Activated CD8-positive, alpha-beta memory T cell treated with anti-CD3 and anti-CD28 coated beads, Interleukin-2, amount 50 U/mL, for 1 hour (primary cell): ENCODE results near the gene PRR30.
A peak's percentile ranks its signal among the peaks of the same experiment; 100 is the strongest.

Experiments
- DNase-seq: peaks from one replicate; pipeline ENCODE4 v3.0.0-alpha.2; 2020; ENCODE audit errors: extremely low read depth

PRR30 gene

GRCh38 chr2:27154488-27154887, 15.3 kb upstream of the PRR30 start:
- DNase-seq, result no peak

- DNase-seq, result no peak
Observed at GRCh38 chr2:27152796-27153464, 13.7 kb upstream of the PRR30 start.

- no peak for DNase-seq
Observed at GRCh38 chr2:27152102-27152795, 13.0 kb upstream of the PRR30 start.

DNA sequence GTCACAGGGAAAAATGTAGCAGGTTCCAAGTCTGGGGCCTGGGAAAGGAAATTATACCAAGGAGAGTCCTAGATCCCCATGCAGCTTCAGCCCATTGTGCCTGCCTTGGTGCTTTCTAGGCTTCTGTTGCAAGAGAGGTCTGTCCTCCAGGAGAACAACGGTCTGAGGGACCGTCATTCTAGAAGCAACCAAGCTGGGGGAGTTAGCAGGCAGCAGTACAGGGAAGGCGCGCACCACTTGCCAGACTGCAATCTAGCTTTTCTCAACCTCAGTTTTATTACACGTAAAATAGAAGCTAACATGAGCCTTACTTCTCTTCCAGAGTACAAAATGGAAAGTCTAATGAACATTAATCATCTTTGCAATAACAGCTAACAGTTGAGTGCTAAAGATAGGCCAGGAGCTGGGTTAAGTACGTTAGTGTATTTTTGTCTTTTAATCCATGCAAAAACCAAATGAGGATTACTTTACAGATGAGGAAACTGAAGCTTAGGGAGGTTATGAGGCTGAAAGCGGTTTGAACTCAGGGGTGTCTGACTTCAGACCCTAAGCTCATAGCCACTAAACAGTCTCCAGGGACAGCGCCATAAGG, 11.5 kb upstream of the PRR30 start:
- no peak for DNase-seq

DNA sequence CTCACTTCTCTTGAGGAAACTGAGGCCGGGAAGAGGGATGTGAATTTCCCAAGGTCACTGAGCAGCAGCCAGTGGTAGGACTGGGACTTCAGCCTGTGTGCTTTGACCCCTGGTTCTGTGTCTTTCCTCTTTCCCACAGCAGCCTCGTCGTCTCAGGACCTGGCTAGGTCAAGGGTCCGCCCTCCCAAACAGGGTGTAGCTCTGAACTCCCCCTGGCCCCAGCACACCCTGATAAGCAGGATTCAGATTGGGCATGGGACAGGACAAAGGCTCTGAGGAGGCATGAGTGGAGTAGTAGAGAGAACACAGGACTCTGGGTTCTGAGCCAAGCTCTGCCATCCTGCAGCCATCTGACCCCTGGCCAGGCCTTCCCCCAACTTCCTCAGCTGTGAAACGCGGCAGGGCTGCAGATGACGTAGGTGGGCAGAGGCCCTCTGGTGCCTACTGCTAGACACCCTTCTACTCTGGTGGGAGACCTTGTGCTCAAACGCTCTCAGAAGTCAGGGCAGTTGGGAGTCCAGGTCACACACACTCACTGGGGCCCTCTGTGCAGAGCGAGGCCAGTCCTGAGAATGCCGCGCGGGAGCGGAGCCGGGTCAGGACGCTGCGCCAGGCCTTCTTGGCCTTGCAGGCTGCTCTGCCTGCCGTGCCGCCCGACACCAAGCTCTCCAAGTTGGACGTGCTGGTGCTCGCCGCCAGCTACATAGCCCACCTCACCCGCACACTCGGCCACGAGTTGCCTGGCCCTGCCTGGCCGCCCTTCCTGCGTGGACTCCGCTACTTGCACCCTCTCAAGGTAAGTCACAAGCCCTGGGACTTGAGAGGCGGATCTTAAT, 10.6 kb upstream of the PRR30 start:
- DNase-seq, result no peak

DNA sequence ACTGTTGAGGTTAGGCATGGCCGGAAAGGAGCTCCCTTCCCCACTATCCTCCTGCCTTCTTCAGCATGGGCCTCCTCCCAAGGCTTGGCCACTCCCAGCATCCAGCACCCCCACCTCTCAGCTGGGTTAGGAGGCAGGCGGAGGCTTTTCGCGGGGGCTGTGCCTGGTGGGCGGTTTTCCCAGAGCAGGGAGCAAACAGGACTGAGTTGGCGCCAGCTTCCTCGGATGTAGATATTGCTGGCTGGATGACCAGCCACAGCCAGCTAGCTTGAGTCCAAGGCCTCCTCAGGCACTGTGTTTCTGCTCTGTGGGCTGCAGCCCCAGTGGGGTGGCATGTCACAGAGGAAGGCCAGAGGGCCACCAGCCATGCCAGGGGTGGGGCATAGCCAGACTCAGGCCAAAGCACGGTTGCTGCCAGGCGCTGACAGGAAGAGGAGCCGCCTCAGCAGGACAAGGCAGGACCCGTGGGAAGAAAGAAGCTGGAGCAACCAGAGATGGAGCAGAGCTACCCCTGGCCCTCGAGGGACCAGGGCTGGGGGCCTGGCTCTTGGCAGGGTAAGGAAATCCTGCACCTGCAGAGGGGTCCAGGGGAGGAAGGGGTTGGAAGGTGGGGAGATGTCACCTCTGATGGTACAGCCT, 9.7 kb upstream of the PRR30 start, which contains the start of gene TCF23:
TCF23 (plus strand) TSS at position 204 of the 639 bp plus-strand sequence; CDS start at position 334, 130 bp downstream.
- DNase-seq, result no peak

- DNase-seq, result no peak
Observed at GRCh38 chr2:27147935-27148334, 8.7 kb upstream of the PRR30 start.

DNA sequence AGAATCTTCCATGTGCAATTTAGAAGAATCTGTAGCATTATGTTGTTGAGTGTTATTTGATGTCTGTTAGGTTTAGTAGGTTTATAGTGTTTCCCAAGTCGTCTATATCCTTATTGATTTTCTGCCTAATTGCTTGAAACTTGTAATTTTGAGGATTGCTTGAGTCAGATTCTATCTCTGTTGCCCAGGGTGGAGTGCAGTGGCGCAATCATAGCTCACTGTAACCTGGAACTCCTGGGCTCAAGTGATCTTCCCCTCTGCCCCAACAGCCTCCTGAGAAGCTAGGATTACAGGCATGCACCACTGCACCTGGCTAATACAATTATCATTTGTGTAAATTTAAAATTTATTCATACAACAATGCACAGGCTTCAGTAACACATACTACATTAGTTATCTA, 6.5 kb upstream of the PRR30 start:
- DNase-seq, result no peak

GRCh38 chr2:27143285-27143684, 4.1 kb upstream of the PRR30 start:
- DNase-seq, result no peak

DNA sequence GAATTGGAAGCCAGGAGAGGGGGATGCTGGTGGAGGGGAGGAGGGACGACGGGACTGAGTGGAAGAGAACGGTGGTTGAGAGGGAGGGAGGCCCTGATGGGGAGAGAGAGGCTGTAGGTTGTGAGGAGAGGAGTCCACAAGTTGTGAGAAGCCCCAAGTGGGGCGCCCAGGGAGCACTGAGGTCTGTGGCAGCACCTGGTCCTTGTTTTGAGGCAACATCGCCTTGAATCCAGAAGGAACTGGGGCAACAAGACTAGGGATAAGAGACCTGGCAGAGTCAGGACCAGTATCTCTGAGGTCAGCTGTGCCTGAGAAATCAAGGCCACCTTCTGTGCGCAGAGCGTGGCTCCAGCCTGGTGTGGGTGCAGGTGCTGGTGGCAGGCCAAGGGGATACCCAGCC, 1.1 kb downstream of the PRR30 start:
- no peak for DNase-seq

DNA sequence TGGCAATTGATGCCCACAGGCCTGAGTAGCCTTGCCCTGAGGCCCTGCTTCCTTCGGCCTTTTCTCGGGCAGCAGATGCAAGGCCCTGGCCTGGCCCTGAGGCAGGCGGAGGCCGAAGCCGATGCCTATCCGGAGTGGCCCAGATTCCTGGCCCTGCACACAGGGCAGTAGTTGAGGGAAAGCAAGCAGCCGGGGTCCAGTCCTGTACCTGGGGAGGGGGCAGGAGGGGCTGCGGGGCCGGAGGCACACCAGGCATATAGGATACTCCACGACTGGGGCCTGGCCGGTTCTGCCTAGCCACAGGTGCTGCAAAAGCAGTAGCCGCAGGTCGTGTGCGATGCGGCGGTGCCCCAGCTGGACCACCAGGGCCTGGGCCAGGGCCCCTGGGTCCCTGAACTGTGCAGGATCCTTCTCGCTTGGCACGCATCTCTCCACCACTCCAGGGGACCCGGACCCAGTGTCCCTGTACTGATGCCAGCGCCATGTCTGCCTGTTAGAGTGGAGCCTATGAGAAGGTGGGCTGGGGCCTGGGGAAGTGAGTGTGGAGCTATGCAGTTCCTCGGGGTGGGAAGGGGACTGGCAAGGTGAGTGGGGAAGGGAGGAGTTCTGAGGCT, 1.8 kb downstream of the PRR30 start:
- DNase-seq, result no peak

DNA sequence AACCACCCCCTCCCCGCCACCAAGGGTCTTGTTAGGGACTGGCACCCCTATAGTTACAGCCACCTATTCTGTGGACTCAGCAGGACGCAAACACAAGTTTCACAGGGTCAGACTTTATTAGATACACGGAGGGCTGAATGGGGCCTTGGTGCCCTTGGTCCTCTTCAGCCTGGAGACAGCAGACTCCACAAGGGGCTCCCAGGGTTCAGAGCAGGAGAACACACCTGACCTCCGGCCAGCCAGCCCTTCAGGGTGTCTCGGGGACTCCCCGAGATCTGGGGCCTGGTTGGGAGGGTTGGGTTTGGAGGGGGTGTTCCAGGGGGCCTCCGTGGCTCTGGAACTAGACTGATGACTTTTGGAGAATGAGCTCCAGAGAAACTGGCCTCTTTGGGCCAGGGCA, 2.5 kb downstream of the PRR30 start:
- no peak for DNase-seq

GRCh38 chr2:27135478-27135955, 3.7 kb downstream of the PRR30 start:
- DNase-seq, result no peak

GRCh38 chr2:27134781-27135477, 4.3 kb downstream of the PRR30 start:
- no peak for DNase-seq

- peak; percentile 83 for DNase-seq
Observed at GRCh38 chr2:27133905-27134780, 5.1 kb downstream of the PRR30 start, which contains the start of gene PREB. TSS of gene PREB (minus strand) at chr2:27134636. CDS start at chr2:27134421, 215 bp downstream.

- no peak for DNase-seq
Observed at GRCh38 chr2:27133195-27133875, 5.9 kb downstream of the PRR30 start.

DNA sequence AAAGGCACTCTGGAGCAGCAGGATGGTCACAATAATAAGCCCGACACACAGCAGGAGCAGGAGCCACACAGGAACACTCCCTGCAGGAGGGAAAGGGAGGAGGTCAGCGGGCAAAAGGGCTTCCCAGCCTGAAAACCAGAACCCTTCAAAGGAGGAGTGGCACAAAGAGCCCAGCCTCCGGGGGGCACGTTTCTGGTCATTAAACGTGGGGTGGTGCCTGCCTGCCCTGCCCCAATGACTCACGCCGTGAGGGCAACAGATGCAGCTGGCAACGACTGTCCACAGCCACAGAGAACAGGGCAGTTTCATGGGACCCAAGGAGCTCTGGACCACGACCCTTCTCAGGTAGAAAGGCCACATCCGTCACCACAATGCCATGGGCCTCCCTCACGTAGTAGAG, 7.8 kb downstream of the PRR30 start:
- no peak for DNase-seq

GRCh38 chr2:27130396-27130795, 8.8 kb downstream of the PRR30 start:
- no peak for DNase-seq
